Activated CD8-positive, alpha-beta T cell treated with anti-CD3 and anti-CD28 coated beads for 36 hours (primary cell): Measurements from ENCODE around the gene SLC12A7. TPM values are rescaled to one million over a fixed set of nuclear protein-coding genes. Genes with fewer than 3 reads are reported as not detected.

ENCODE experiments used
- ATAC-seq: fragments of 200-7000 bp; cut with Tn5 transposase; one replicate; pipeline ENCODE4 v1.10.0; 2021; ENCODE audit warnings: mild to moderate bottlenecking, moderate library complexity
- CTCF ChIA-PET: fragments of 350-600 bp; sonication (Branson Sonifier 250); formaldehyde crosslinking; loops from one replicate; lab custom pipeline; 2021; ENCODE audit warnings: antibody characterized with exemption; lab: Charles Lee
- POLR2A ChIA-PET: fragments of 350-600 bp; sonication (Branson Sonifier 250); formaldehyde crosslinking; loops from one replicate; lab custom pipeline; 2021; ENCODE audit warnings: antibody characterized with exemption; lab: Charles Lee
- DNase-seq: peaks from one replicate; pipeline ENCODE4 v3.0.0-alpha.2; 2020
- H3K27ac Mint-ChIP-seq: one replicate; pipeline ENCODE4 v1.8.0; 2021; ENCODE audit warnings: mild to moderate bottlenecking, mixed read lengths
- H3K27me3 Mint-ChIP-seq: one replicate; pipeline ENCODE4 v1.8.0; 2021; ENCODE audit warnings: mixed read lengths
- H3K36me3 Mint-ChIP-seq: one replicate; pipeline ENCODE4 v1.8.0; 2021; ENCODE audit warnings: low read depth, mixed read lengths
- H3K4me1 Mint-ChIP-seq: one replicate; pipeline ENCODE4 v1.8.0; 2021; ENCODE audit warnings: low read depth, mixed read lengths
- H3K4me3 Mint-ChIP-seq: one replicate; pipeline ENCODE4 v1.8.0; 2021; ENCODE audit warnings: mild to moderate bottlenecking, moderate library complexity, mixed read lengths
- H3K9me3 Mint-ChIP-seq: one replicate; pipeline ENCODE4 v1.8.0; 2021; ENCODE audit warnings: mixed read lengths
- intact Hi-C: fragments of 100-400 bp; cut with micrococcal nuclease; formaldehyde crosslinking; loops from one replicate; pipeline ENCODE4 v1.10.0; 2022
- total RNA-seq, 2 experiments: library from RNA; stranded (reverse); gene quantifications; one replicate each; pipeline ENCODE4 v1.2.3, GENCODE V29; 2021
- TF ChIP-seq, protein P1 (sequence below): fragments of 200-600 bp; IDR thresholded peaks from one replicate; pipeline ENCODE4 v1.8.0; 2022; ENCODE audit warnings: antibody characterized with exemption, mild to moderate bottlenecking

Gene SLC12A7
- total RNA-seq, 2 experiments from 2014 or later: 21.6 to 24.8 TPM

- ChIA-PET CTCF (interaction anchor here (1.3 to 1.9 kb wide), 2 partner anchors 86 to 129 kb away, joined by 3 to 4 read pairs; no protein-coding TSS in a partner anchor), POLR2A (no interaction called here)
- intact Hi-C loops: no loop called here
- ATAC-seq (no peak), DNase-seq (no peak)
- peaks cover 7% of the 10 kb centered on the region for H3K9me3 Mint-ChIP-seq
- H3K4me1 Mint-ChIP-seq: peaks cover 4% of the 10 kb centered on the region
- H3K27ac Mint-ChIP-seq: no peak overlapping the region
- H3K36me3 Mint-ChIP-seq: peaks cover 3% of the 10 kb centered on the region
- TF ChIP-seq, protein P1, sequence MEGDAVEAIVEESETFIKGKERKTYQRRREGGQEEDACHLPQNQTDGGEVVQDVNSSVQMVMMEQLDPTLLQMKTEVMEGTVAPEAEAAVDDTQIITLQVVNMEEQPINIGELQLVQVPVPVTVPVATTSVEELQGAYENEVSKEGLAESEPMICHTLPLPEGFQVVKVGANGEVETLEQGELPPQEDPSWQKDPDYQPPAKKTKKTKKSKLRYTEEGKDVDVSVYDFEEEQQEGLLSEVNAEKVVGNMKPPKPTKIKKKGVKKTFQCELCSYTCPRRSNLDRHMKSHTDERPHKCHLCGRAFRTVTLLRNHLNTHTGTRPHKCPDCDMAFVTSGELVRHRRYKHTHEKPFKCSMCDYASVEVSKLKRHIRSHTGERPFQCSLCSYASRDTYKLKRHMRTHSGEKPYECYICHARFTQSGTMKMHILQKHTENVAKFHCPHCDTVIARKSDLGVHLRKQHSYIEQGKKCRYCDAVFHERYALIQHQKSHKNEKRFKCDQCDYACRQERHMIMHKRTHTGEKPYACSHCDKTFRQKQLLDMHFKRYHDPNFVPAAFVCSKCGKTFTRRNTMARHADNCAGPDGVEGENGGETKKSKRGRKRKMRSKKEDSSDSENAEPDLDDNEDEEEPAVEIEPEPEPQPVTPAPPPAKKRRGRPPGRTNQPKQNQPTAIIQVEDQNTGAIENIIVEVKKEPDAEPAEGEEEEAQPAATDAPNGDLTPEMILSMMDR: no peak
- no peaks in the 10 kb centered on the region for H3K27me3 Mint-ChIP-seq
- no peak overlapping the region for H3K4me3 Mint-ChIP-seq
Measured at GRCh38 chr5:1052641-1053390, 59.0 kb downstream of the SLC12A7 start.

DNA sequence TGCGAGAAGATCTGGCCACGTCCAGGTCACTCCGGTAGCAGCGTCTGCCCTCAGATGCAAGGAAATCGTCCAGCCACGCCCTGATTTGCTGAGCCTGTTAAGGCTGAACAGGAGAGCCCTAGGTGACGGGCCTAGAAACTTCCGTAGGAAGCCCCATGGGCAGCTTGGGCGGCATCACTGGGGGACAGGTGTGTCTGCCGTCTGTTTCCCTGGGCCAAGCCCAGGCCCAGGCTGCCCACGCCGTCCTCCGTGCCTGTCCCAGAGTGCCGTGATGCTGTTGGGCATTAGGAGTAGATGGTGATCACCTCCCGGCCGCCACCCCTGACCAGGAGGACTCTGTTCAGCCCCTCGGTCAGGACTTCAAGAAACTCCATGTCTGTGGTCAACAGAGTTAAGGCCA is 59.8 kb downstream of the SLC12A7 start:
- no peaks in the 10 kb centered on the region for H3K27me3 Mint-ChIP-seq
- peaks cover 3% of the 10 kb centered on the region for H3K36me3 Mint-ChIP-seq
- ChIA-PET POLR2A (no interaction called here), CTCF (interaction anchor here (1.3 kb wide), 1 partner anchor 128 kb away, joined by 3 read pairs; no protein-coding TSS in a partner anchor)
- no peak overlapping the region for H3K27ac Mint-ChIP-seq
- peaks cover 15% of the 10 kb centered on the region for H3K9me3 Mint-ChIP-seq
- no peak overlapping the region for H3K4me3 Mint-ChIP-seq
- H3K4me1 Mint-ChIP-seq: peaks cover 5% of the 10 kb centered on the region
- intact Hi-C loops: no loop called here
- TF ChIP-seq, protein P1: no peak
- no peak for DNase-seq
- no peak for ATAC-seq

- H3K4me3 Mint-ChIP-seq: no peak overlapping the region
- intact Hi-C loops: no loop called here
- H3K9me3 Mint-ChIP-seq: peaks cover 22% of the 10 kb centered on the region
- peaks cover 3% of the 10 kb centered on the region for H3K36me3 Mint-ChIP-seq
- POLR2A ChIA-PET: no interaction called here
- peaks cover 5% of the 10 kb centered on the region for H3K4me1 Mint-ChIP-seq
- TF ChIP-seq, protein P1: no peak
- H3K27me3 Mint-ChIP-seq: no peaks in the 10 kb centered on the region
- ATAC-seq (no peak), DNase-seq (no peak)
- no peak overlapping the region for H3K27ac Mint-ChIP-seq
- CTCF ChIA-PET: interaction anchor here (1.3 kb wide), 1 partner anchor 128 kb away, joined by 3 read pairs; no protein-coding TSS in a partner anchor
Measured at GRCh38 chr5:1051366-1051720, 60.5 kb downstream of the SLC12A7 start.

DNA sequence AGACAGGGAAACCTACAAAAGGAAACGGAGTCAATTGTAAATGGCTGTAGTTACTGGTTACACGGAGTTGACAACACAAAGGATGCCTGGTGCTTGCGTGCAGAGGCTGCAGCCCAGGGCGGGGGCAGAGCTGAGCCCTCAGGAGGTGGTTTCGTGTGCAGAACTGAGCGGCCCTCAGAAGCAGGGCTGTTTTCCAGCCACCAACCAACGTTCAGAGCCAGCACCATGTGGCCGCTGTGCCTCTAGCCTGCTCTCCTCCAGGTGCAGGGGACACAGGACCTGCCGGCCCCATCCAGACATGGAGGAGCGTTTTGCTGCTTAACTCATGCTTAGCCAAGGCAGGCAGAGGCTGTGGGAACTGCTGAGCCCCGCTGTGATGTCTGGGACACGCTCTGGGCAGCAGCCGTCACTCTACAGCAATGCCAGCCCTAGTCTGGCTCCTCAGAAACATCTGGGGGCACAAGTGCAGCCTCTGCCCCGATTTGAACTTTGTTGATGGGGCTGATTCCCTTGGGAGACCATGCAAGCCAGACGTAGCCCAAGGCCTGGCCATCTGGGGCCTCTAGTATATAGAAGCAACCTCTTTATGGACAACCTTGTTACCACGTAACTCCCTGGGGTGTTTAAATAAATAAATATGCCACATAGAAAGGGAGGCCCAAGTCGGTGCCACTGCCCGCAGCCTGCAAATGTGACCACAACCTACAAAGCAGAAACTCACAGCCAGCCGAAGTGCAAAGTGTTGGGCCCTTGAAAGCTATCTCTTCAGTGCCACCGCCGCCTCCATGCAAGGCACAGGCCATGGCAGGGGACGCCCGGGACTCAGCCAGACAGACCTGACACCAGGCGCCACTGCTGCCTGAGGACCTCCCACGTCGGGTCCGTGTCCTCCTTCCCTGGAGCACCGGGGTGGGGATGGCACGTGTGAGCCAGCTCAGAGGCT is 61.2 kb downstream of the SLC12A7 start:
- DNase-seq: no peak
- POLR2A ChIA-PET: interaction anchor here (0.6 kb wide), 1 partner anchor 131 kb away, joined by 3 read pairs; no protein-coding TSS in a partner anchor
- Mint-ChIP-seq H3K9me3 (peaks cover 28% of the 10 kb centered on the region), H3K27ac (no peak overlapping the region), H3K36me3 (peaks cover 3% of the 10 kb centered on the region), H3K27me3 (no peaks in the 10 kb centered on the region), H3K4me1 (peaks cover 6% of the 10 kb centered on the region), H3K4me3 (no peak overlapping the region)
- intact Hi-C loops: no loop called here
- ATAC-seq: no peak
- TF ChIP-seq, protein P1: no peak
- CTCF ChIA-PET: no interaction called here
